Endothelial cell of umbilical vein (primary cell): ENCODE results near the gene NTF3. TPM values are rescaled to one million over a fixed set of nuclear protein-coding genes. Genes with fewer than 3 reads are reported as not detected.

Source experiments
- BruUV-seq: library from RNA; stranded (reverse); fragments of 400-500 nt; replicated peaks from 2 replicates; lab custom pipeline; 2021; lab: Mats Ljungman, UMichigan
- CTCF ChIA-PET: fragments of 300-600, 350-600 bp; sonication (Branson Sonifier 250); formaldehyde crosslinking; loops from one replicate; lab custom pipeline; 2021; ENCODE audit warnings: antibody characterized with exemption, inconsistent platforms; lab: Charles Lee
- POLR2A ChIA-PET: fragments of 300-600, 350-600 bp; sonication (Branson Sonifier 250); formaldehyde crosslinking; loops from one replicate; lab custom pipeline; 2021; ENCODE audit warnings: antibody characterized with exemption, inconsistent platforms; lab: Charles Lee
- DNase-seq: peaks from one replicate; pipeline ENCODE4 v3.0.0-alpha.2; 2011; ENCODE audit warnings: low read depth, low spot score
- FAIRE-seq: peaks from 2 replicates; lab custom pipeline; 2011; peaks lifted over from hg19 to GRCh38; lab: Jason Lieb, UNC
- H2AFZ ChIP-seq: 2 replicates; pipeline ENCODE4 v1.6.0; 2012; ENCODE audit warnings: low read depth, low read length, control low read depth, inconsistent platforms
- H3K27ac ChIP-seq: 2 replicates; pipeline ENCODE4 v1.5.1; 2011; ENCODE audit warnings: low read depth, mild to moderate bottlenecking, control low read depth, low read length, moderate library complexity; ENCODE audit not compliant: insufficient read depth
- H3K27me3 ChIP-seq, 2 experiments: 2 replicates each; pipeline versions ENCODE4 v1.6.0 to v1.6.1; 2011; ENCODE audit warnings: low read length in 2 of 2, mixed read lengths in 1 of 2; ENCODE audit not compliant: control insufficient read depth in 2 of 2, insufficient read depth in 2 of 2
- H3K36me3 ChIP-seq, 2 experiments: 2 replicates in 1 of 2; 3 replicates in 1 of 2; pipeline ENCODE4 v1.5.1; 2011; ENCODE audit warnings: low read length in 2 of 2, mild to moderate bottlenecking in 1 of 2, moderate library complexity in 1 of 2; ENCODE audit not compliant: control insufficient read depth in 2 of 2, insufficient read depth in 2 of 2; ENCODE audit errors: extremely low read depth in 1 of 2
- H3K4me1 ChIP-seq: 3 replicates; pipeline ENCODE4 v1.5.1; 2011; ENCODE audit warnings: mild to moderate bottlenecking, low read length; ENCODE audit not compliant: control insufficient read depth, insufficient read depth; ENCODE audit errors: extremely low read depth
- H3K4me2 ChIP-seq: 2 replicates; pipeline ENCODE4 v1.6.1; 2011; ENCODE audit warnings: low read length, control low read depth, mixed read lengths; ENCODE audit not compliant: insufficient read depth
- H3K4me3 ChIP-seq, 3 experiments: fragments of 200-600 bp in 1 of 3; sonication (generic), shearing (Covaris generic) in 1 of 3; replicated peaks in 1 of 3; 2 replicates each; pipeline ENCODE4 v1.5.1; 2011 to 2016; ENCODE audit warnings: control low read depth in 3 of 3, low read length in 3 of 3, mild to moderate bottlenecking in 2 of 3, inconsistent platforms in 1 of 3, low read depth in 1 of 3, moderate library complexity in 1 of 3; ENCODE audit not compliant: insufficient read depth in 1 of 3
- H3K79me2 ChIP-seq: 2 replicates; pipeline ENCODE4 v1.6.0; 2012; ENCODE audit warnings: low read length, inconsistent platforms; ENCODE audit not compliant: control insufficient read depth, insufficient read depth
- H3K9ac ChIP-seq: replicated peaks from 2 replicates; pipeline ENCODE3; 2011; ENCODE audit warnings: low read length, control low read depth; ENCODE audit not compliant: insufficient read depth; ENCODE audit errors: extremely low read depth
- H3K9me1 ChIP-seq: replicated peaks from 3 replicates; pipeline ENCODE4 v1.6.0; 2011; ENCODE audit warnings: mild to moderate bottlenecking, low read length; ENCODE audit not compliant: control insufficient read depth, insufficient read depth; ENCODE audit errors: extremely low read depth
- H3K9me3 ChIP-seq: replicated peaks from 2 replicates; pipeline ENCODE4 v1.5.1; 2012; ENCODE audit warnings: low read length, inconsistent platforms; ENCODE audit not compliant: control insufficient read depth, insufficient read depth
- H4K20me1 ChIP-seq: replicated peaks from 2 replicates; pipeline ENCODE3; 2011; ENCODE audit warnings: mild to moderate bottlenecking, low read length; ENCODE audit not compliant: control insufficient read depth, insufficient read depth; ENCODE audit errors: extremely low read depth
- CTCF ChIP-seq, 2 donors: IDR thresholded peaks; 1 replicate in 1 of 2; 2 replicates in 1 of 2; pipeline ENCODE4 v1.5.1; 2011; ENCODE audit warnings: low read length in 2 of 2, mild to moderate bottlenecking in 2 of 2, moderate library complexity in 2 of 2, control low read depth in 1 of 2, inconsistent platforms in 1 of 2, low read depth in 1 of 2; ENCODE audit not compliant: insufficient read depth in 1 of 2; ENCODE audit errors: extremely low read depth in 1 of 2
- EZH2 ChIP-seq: IDR thresholded peaks from 2 replicates; pipeline ENCODE4 v1.6.1; 2012; ENCODE audit warnings: borderline replicate concordance, low read depth, mild to moderate bottlenecking, moderate library complexity, low read length, inconsistent platforms; ENCODE audit not compliant: severe bottlenecking
- FOS ChIP-seq: IDR thresholded peaks from 2 replicates; pipeline ENCODE4 v1.6.1; 2011; ENCODE audit warnings: mild to moderate bottlenecking, low read length, moderate library complexity, borderline replicate concordance; ENCODE audit not compliant: insufficient read depth
- GATA2 ChIP-seq: IDR thresholded peaks from 2 replicates; pipeline ENCODE4 v1.7.0; 2011; ENCODE audit warnings: low read depth, mild to moderate bottlenecking, moderate library complexity, mixed read lengths, low read length; ENCODE audit not compliant: insufficient read length, insufficient read depth
- JUN ChIP-seq: IDR thresholded peaks from 2 replicates; pipeline ENCODE4 v1.6.1; 2011; ENCODE audit warnings: borderline replicate concordance, low read depth; ENCODE audit not compliant: insufficient read length, insufficient read depth
- MAX ChIP-seq: IDR thresholded peaks from 2 replicates; pipeline ENCODE4 v1.6.1; 2011; ENCODE audit not compliant: insufficient read depth, insufficient read length
- MYC ChIP-seq: IDR thresholded peaks from one replicate; pipeline ENCODE4 v1.6.1; 2011; ENCODE audit warnings: mild to moderate bottlenecking, low read depth, low read length
- POLR2A ChIP-seq: IDR thresholded peaks from 2 replicates; pipeline ENCODE4 v1.6.1; 2012; ENCODE audit warnings: low read depth, mild to moderate bottlenecking, control low read depth, low read length
- POLR2AphosphoS5 ChIP-seq: IDR thresholded peaks from 2 replicates; pipeline ENCODE4 v1.6.1; 2012; ENCODE audit warnings: low read depth, mild to moderate bottlenecking, control low read depth, low read length, moderate library complexity; ENCODE audit not compliant: insufficient read depth
- dilution Hi-C: fragments of 300-500 bp; cut with MboI; formaldehyde crosslinking; loops from one replicate; pipeline ENCODE4 v1.15.0; 2019; ENCODE audit warnings: low sequenced_read_pairs; ENCODE audit not compliant: extremely low pct_ligation_motif_present
- intact Hi-C: fragments of 100-400 bp; cut with micrococcal nuclease; formaldehyde crosslinking; loops from one replicate; pipeline ENCODE4 v1.10.0; 2022
- polyA plus RNA-seq, 4 experiments: library from polyadenylated mRNA; depleted of rRNA in 3 of 4; stranded (reverse) in 3 of 4; unstranded in 1 of 4; fragments of >200 nt; gene quantifications; 2 replicates each; pipeline versions ENCODE4 v1.2.1 to v1.2.3, GENCODE V29; 2011 to 2012; ENCODE audit warnings: missing spikeins in 1 of 4
- total RNA-seq: library from RNA; stranded (reverse); gene quantifications from 2 replicates; pipeline ENCODE4 v1.2.3, GENCODE V29; 2021

Gene NTF3
- total and polyA plus RNA-seq, 2 donors (not counting 3 experiments of a cell fraction or from before 2014, with no cell fraction given) = not detected

GRCh38 chr12:5470703-5471102, 38.8 kb downstream of the NTF3 start:
- H3K79me2 ChIP-seq = no peaks in the 10 kb centered on the region
- no peak overlapping the region for H3K4me2 ChIP-seq
- H2AFZ ChIP-seq = no peak overlapping the region
- intact Hi-C loops = no loop called here
- no TSS peak for BruUV-seq
- H3K4me1 ChIP-seq = no peaks in the 10 kb centered on the region
- H3K27me3 ChIP-seq = peaks cover 7% of the 10 kb centered on the region in 2 experiments
- H3K9me1 ChIP-seq = no peaks in the 10 kb centered on the region
- DNase-seq (no peak), FAIRE-seq (no peak)
- no peaks in the 10 kb centered on the region for H3K9me3 ChIP-seq
- H3K27ac ChIP-seq = no peak overlapping the region
- ChIA-PET CTCF (interaction anchor here (1.1 kb wide), 1 partner anchor 42 kb away, joined by 3 read pairs; no protein-coding TSS in a partner anchor), POLR2A (no interaction called here)
- H4K20me1 ChIP-seq = no peaks in the 10 kb centered on the region
- H3K4me3 ChIP-seq = no peak overlapping the region
- TF ChIP-seq EZH2 (no peak), GATA2 (no peak), POLR2A (no peak), FOS (no peak), MAX (no peak), MYC (no peak), JUN (no peak), POLR2AphosphoS5 (no peak), CTCF (IDR thresholded peaks at IDR 0.05; ENCODE audit: extremely low read depth in 1 of 2, insufficient read depth in 1 of 2, low read depth in 1 of 2, low read length in 2 of 2) (no peak)
- H3K36me3 ChIP-seq = no peaks in the 10 kb centered on the region
- dilution Hi-C loops = no loop called here
- no peak overlapping the region for H3K9ac ChIP-seq
